Breast epithelium (tissue), 4 donors: ENCODE measurements around the gene TBX5. TPM values are rescaled to one million over a fixed set of nuclear protein-coding genes. Genes with fewer than 3 reads are reported as not detected.

Experiments
- DNase-seq, 2 donors: peaks; one replicate each; pipeline ENCODE4 v3.0.0-alpha.2; 2019; ENCODE audit warnings: low spot score in 2 of 2
- H3K27ac ChIP-seq, 2 donors: fragments of 200-600 bp; sonication (generic) in 1 of 2; one replicate each; pipeline ENCODE4 v1.5.1; 2016 to 2019; ENCODE audit warnings: mild to moderate bottlenecking in 1 of 2
- H3K27me3 ChIP-seq, 2 donors: fragments of 200-600 bp; sonication (generic) in 1 of 2; one replicate each; pipeline versions ENCODE4 v1.5.1 to v1.6.0; 2017 to 2019; ENCODE audit warnings: control low read depth in 1 of 2, mild to moderate bottlenecking in 1 of 2
- H3K36me3 ChIP-seq: fragments of 200-600 bp; one replicate; pipeline ENCODE4 v1.5.1; 2019
- H3K4me1 ChIP-seq, 2 donors: fragments of 200-600 bp; sonication (generic); one replicate each; pipeline ENCODE4 v1.5.1; 2016 to 2019; ENCODE audit warnings: control low read depth in 1 of 2
- H3K4me3 ChIP-seq, 3 donors: fragments of 200-600 bp; sonication (generic); 1 replicate in 2 of 3; 2 replicates in 1 of 3; pipeline ENCODE4 v1.5.1; 2016 to 2019; ENCODE audit warnings: mild to moderate bottlenecking in 3 of 3, moderate library complexity in 2 of 3
- H3K9me3 ChIP-seq, 2 donors: fragments of 200-600 bp; sonication (generic) in 1 of 2; one replicate each; pipeline ENCODE4 v1.5.1; 2016 to 2019; ENCODE audit warnings: control low read depth in 1 of 2
- CTCF ChIP-seq, 3 donors: fragments of 450-650 bp; IDR thresholded peaks; one replicate each; pipeline ENCODE4 v1.5.1; 2016 to 2017; ENCODE audit warnings: antibody characterized with exemption in 3 of 3, mild to moderate bottlenecking in 3 of 3, moderate library complexity in 3 of 3
- POLR2A ChIP-seq: fragments of 450-650 bp; IDR thresholded peaks from one replicate; pipeline ENCODE4 v1.6.1; 2016; ENCODE audit warnings: antibody characterized with exemption, mild to moderate bottlenecking, moderate library complexity
- POLR2AphosphoS5 ChIP-seq, 3 donors: sonication (generic); formaldehyde crosslinking; IDR thresholded peaks; one replicate each; pipeline ENCODE4 v1.6.1; 2017; ENCODE audit warnings: antibody characterized with exemption in 3 of 3
- intact Hi-C: fragments of 100-400 bp; cut with DNase I; formaldehyde crosslinking; loops from one replicate; pipeline ENCODE4 v1.15.1; 2023; ENCODE audit warnings: low total_unique reads
- total RNA-seq, 3 donors: library from RNA; depleted of rRNA; stranded (reverse); fragments of >200 nt; gene quantifications; one replicate each; pipeline ENCODE4 v1.1.0, GENCODE V29; 2016

TBX5 gene
- total RNA-seq, 3 donors from 2014 or later = 2.2 to 10.2 (median 6.2) TPM

- Histone ChIP-seq H3K4me1 (no peaks in the 10 kb centered on the region), H3K4me3 (peak overlapping the region in 1 of 3 donors; percentile 22), H3K27ac (no peak overlapping the region), H3K36me3 (no peaks in the 10 kb centered on the region), H3K27me3 (peaks cover 0 to 99% of the 10 kb centered on the region in 2 donors), H3K9me3 (no peaks in the 10 kb centered on the region)
- DNase-seq = no peak
- no peak for TF ChIP-seq POLR2A
- TF ChIP-seq CTCF (IDR thresholded peaks at IDR 0.05) = no peak
- no peak for TF ChIP-seq POLR2AphosphoS5 (IDR thresholded peaks at IDR 0.05)
- intact Hi-C loops = no loop called here
Measured at GRCh38 chr12:114443607-114444421, 37.9 kb upstream of the TBX5 start.

- intact Hi-C loops = no loop called here
- Histone ChIP-seq H3K27ac (no peak overlapping the region), H3K27me3 (peaks cover 0 to 97% of the 10 kb centered on the region in 2 donors), H3K4me1 (no peaks in the 10 kb centered on the region), H3K4me3 (no peak overlapping the region), H3K9me3 (no peaks in the 10 kb centered on the region), H3K36me3 (no peaks in the 10 kb centered on the region)
- no peak for DNase-seq
- TF ChIP-seq POLR2A (no peak), CTCF (IDR thresholded peaks at IDR 0.05) (no peak), POLR2AphosphoS5 (IDR thresholded peaks at IDR 0.05) (no peak)
Measured at GRCh38 chr12:114442578-114442977, 36.6 kb upstream of the TBX5 start.

DNA sequence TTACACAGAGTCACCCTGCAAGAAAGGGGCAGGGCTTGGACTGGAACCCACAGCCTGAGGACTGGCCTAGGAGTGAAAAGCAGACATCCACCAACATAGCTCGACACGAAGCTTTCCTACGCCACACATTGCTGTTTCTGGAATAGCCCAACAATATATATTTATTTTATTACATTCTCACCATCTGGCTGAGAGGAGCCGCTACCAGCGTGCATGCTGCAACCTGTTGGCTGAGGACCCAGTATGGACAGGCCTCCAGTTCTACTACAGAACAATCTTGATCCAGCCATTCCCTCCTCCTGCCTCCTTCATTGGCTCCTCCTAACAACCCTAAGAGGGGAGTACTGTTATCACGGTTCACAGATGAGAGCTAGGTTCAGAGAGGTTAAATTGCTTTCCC lies 35.6 kb upstream of the TBX5 start:
- TF ChIP-seq POLR2AphosphoS5 (IDR thresholded peaks at IDR 0.05) (no peak), POLR2A (no peak), CTCF (IDR thresholded peaks at IDR 0.05) (no peak)
- intact Hi-C loops = no loop called here
- H3K36me3 ChIP-seq = no peaks in the 10 kb centered on the region
- peaks cover 0 to 5% of the 10 kb centered on the region in 2 donors for H3K9me3 ChIP-seq
- H3K27me3 ChIP-seq = peaks cover 0 to 94% of the 10 kb centered on the region in 2 donors
- H3K4me1 ChIP-seq = no peaks in the 10 kb centered on the region
- H3K4me3 ChIP-seq = no peak overlapping the region
- no peak overlapping the region for H3K27ac ChIP-seq
- no peak for DNase-seq

DNA sequence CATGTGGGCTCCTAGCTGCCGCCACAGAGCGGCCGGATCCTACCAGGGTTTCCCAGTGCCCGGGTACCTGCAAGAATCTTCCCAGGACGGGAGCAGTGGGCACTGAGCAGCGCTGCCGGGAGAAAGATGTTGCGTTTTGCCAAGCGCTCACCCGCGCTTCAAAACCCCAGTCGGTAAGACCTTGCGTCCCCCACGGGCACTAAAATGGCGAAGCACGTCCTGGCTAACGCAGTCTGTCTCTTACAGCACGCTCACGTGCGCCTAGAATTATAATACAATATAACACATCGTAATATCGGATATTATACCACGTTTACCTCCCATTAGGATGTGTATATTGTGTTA lies 35.1 kb upstream of the TBX5 start:
- intact Hi-C loops = no loop called here
- TF ChIP-seq CTCF (IDR thresholded peaks at IDR 0.05) = no peak
- TF ChIP-seq POLR2A = no peak
- TF ChIP-seq POLR2AphosphoS5 (IDR thresholded peaks at IDR 0.05) = no peak
- Histone ChIP-seq H3K27me3 (peaks cover 0 to 90% of the 10 kb centered on the region in 2 donors), H3K9me3 (peaks cover 0 to 10% of the 10 kb centered on the region in 2 donors), H3K36me3 (no peaks in the 10 kb centered on the region), H3K4me3 (no peak overlapping the region), H3K27ac (no peak overlapping the region), H3K4me1 (no peaks in the 10 kb centered on the region)
- DNase-seq = no peak

DNA sequence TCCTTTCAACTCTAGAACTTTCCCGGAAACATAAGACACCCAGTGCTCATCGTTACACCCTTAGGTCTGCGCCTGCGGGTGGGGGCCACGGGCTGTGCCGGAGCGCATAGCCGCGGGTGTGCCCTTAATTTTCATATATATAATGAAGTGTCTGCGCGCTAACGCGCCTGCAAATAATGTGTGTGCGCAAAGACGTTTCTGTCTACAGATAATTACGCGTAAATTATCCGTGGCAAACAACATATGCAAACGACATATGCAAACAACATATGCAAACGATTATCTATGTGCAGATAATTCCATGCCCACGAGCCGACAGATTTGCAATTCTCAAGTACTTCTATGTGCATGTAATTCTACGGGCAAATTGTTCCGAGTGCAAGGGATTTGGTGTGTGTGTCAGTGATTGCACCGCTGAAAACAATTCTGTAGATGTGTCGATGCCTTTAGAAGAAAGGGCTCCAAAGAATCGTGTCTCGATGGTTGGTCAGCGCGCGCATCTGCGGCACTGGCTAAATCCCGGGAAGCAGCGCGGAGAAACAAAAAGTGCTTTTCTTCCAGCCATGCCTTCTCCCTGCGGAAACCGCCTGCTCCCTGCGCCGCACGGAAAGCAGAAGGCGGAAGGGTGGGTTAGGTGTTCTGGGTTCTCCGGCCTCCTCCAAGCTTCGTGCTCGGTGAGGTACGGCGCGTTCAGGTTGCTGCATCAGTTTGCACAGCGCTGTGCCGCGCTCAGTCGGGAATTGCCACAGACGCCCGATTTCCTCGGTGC lies 34.5 kb upstream of the TBX5 start:
- intact Hi-C loops = no loop called here
- no peak for DNase-seq
- Histone ChIP-seq H3K4me3 (no peak overlapping the region), H3K27me3 (peaks cover 0 to 84% of the 10 kb centered on the region in 2 donors), H3K27ac (no peak overlapping the region), H3K9me3 (peaks cover 0 to 10% of the 10 kb centered on the region in 2 donors), H3K36me3 (no peaks in the 10 kb centered on the region), H3K4me1 (no peaks in the 10 kb centered on the region)
- TF ChIP-seq POLR2A (no peak), POLR2AphosphoS5 (IDR thresholded peaks at IDR 0.05) (no peak), CTCF (IDR thresholded peaks at IDR 0.05) (no peak)
